IPS-18a (cell line): ENCODE results near the gene SLC5A1.
"Not testable (repeated sequence)": the region's sequence is repeated elsewhere in the genome, so short reads cannot be mapped to it uniquely, and the experiment has no call there.

ENCODE experiments used
- H3K27ac ChIP-seq: one replicate; pipeline ENCODE4 v1.5.1; 2013; ENCODE audit warnings: low read length
- H3K27me3 ChIP-seq: one replicate; pipeline ENCODE4 v1.6.1; 2013; ENCODE audit warnings: mild to moderate bottlenecking, low read length; ENCODE audit not compliant: control insufficient read depth, insufficient read depth
- H3K36me3 ChIP-seq: one replicate; pipeline ENCODE4 v1.6.1; 2013; ENCODE audit warnings: low read depth, low read length; ENCODE audit not compliant: control insufficient read depth
- H3K4me1 ChIP-seq: one replicate; pipeline ENCODE4 v1.6.1; 2013; ENCODE audit warnings: low read depth, low read length; ENCODE audit not compliant: control insufficient read depth
- H3K4me3 ChIP-seq: one replicate; pipeline ENCODE4 v1.5.1; 2013; ENCODE audit warnings: low read length
- H3K9ac ChIP-seq: one replicate; pipeline ENCODE4 v1.6.1; 2013; ENCODE audit warnings: mild to moderate bottlenecking, low read length, moderate library complexity
- H3K9me3 ChIP-seq: one replicate; pipeline ENCODE4 v1.6.1; 2013; ENCODE audit warnings: low read depth, low read length; ENCODE audit not compliant: control insufficient read depth

Gene SLC5A1

GRCh38 chr22:32134796-32135195 lies 91.7 kb downstream of the SLC5A1 start:
- H3K27ac ChIP-seq, H3K36me3 ChIP-seq, H3K27me3 ChIP-seq, H3K9me3 ChIP-seq, H3K4me1 ChIP-seq, H3K9ac ChIP-seq, H3K4me3 ChIP-seq: not testable (repeated sequence)

- not testable (repeated sequence) for H3K9me3 ChIP-seq, H3K27ac ChIP-seq, H3K4me3 ChIP-seq
Observed at GRCh38 chr22:32135958-32136357, 92.9 kb downstream of the SLC5A1 start.

GRCh38 chr22:32136881-32137280 lies 93.8 kb downstream of the SLC5A1 start:
- H3K9ac ChIP-seq, H3K27ac ChIP-seq, H3K4me1 ChIP-seq, H3K27me3 ChIP-seq, H3K4me3 ChIP-seq, H3K9me3 ChIP-seq, H3K36me3 ChIP-seq: not testable (repeated sequence)

More at GRCh38 chr22:32135958-32136357, 92.9 kb downstream of the SLC5A1 start:
- not testable (repeated sequence) for H3K36me3 ChIP-seq, H3K4me1 ChIP-seq, H3K27me3 ChIP-seq, H3K9ac ChIP-seq

GRCh38 chr22:32137731-32138324 lies 94.8 kb downstream of the SLC5A1 start:
- not testable (repeated sequence) for H3K9me3 ChIP-seq, H3K27me3 ChIP-seq, H3K9ac ChIP-seq, H3K4me3 ChIP-seq, H3K4me1 ChIP-seq, H3K27ac ChIP-seq, H3K36me3 ChIP-seq

- not testable (repeated sequence) for H3K27me3 ChIP-seq, H3K4me3 ChIP-seq, H3K9ac ChIP-seq, H3K36me3 ChIP-seq, H3K9me3 ChIP-seq, H3K27ac ChIP-seq, H3K4me1 ChIP-seq
Observed at GRCh38 chr22:32138576-32138975, 95.5 kb downstream of the SLC5A1 start.

- not testable (repeated sequence) for H3K9ac ChIP-seq
Observed at GRCh38 chr22:32140688-32141087, 97.6 kb downstream of the SLC5A1 start.

GRCh38 chr22:32142600-32142999 lies 99.5 kb downstream of the SLC5A1 start:
- no peaks in the 10 kb centered on the region for H3K4me1 ChIP-seq
- no peak overlapping the region for H3K4me3 ChIP-seq
- H3K36me3 ChIP-seq: no peaks in the 10 kb centered on the region
- no peak overlapping the region for H3K9ac ChIP-seq
- H3K27me3 ChIP-seq: no peaks in the 10 kb centered on the region
- no peak overlapping the region for H3K27ac ChIP-seq
- H3K9me3 ChIP-seq: no peaks in the 10 kb centered on the region

More at GRCh38 chr22:32140688-32141087, 97.6 kb downstream of the SLC5A1 start:
- not testable (repeated sequence) for H3K9me3 ChIP-seq, H3K27ac ChIP-seq, H3K27me3 ChIP-seq, H3K4me3 ChIP-seq, H3K36me3 ChIP-seq, H3K4me1 ChIP-seq

GRCh38 chr22:32144496-32145274 lies 101.6 kb downstream of the SLC5A1 start:
- Histone ChIP-seq H3K4me3 (no peak overlapping the region), H3K9ac (no peak overlapping the region), H3K36me3 (no peaks in the 10 kb centered on the region), H3K9me3 (no peaks in the 10 kb centered on the region), H3K4me1 (no peaks in the 10 kb centered on the region), H3K27me3 (no peaks in the 10 kb centered on the region), H3K27ac (no peak overlapping the region)

GRCh38 chr22:32147128-32147527 lies 104.1 kb downstream of the SLC5A1 start:
- not testable (repeated sequence) for H3K9ac ChIP-seq, H3K36me3 ChIP-seq, H3K4me3 ChIP-seq, H3K9me3 ChIP-seq, H3K27me3 ChIP-seq, H3K27ac ChIP-seq, H3K4me1 ChIP-seq

- not testable (repeated sequence) for H3K27ac ChIP-seq, H3K9ac ChIP-seq, H3K4me3 ChIP-seq, H3K9me3 ChIP-seq, H3K27me3 ChIP-seq, H3K4me1 ChIP-seq, H3K36me3 ChIP-seq
Observed at GRCh38 chr22:32148372-32148771, 105.3 kb downstream of the SLC5A1 start.

GRCh38 chr22:32150647-32151046 lies 107.6 kb downstream of the SLC5A1 start:
- not testable (repeated sequence) for H3K9ac ChIP-seq, H3K4me3 ChIP-seq, H3K27ac ChIP-seq

GRCh38 chr22:32151641-32152040 lies 108.6 kb downstream of the SLC5A1 start:
- not testable (repeated sequence) for H3K36me3 ChIP-seq, H3K9me3 ChIP-seq, H3K9ac ChIP-seq, H3K27ac ChIP-seq, H3K27me3 ChIP-seq, H3K4me3 ChIP-seq, H3K4me1 ChIP-seq

More at GRCh38 chr22:32150647-32151046, 107.6 kb downstream of the SLC5A1 start:
- not testable (repeated sequence) for H3K4me1 ChIP-seq, H3K9me3 ChIP-seq, H3K36me3 ChIP-seq, H3K27me3 ChIP-seq
